Left colon (tissue), 2 donors: ENCODE measurements around the gene NPIPA5. TPM values are rescaled to one million over a fixed set of nuclear protein-coding genes. Genes with fewer than 3 reads are reported as not detected.
A peak's percentile ranks its signal among the peaks of the same experiment; 100 is the strongest.
"Not testable (repeated sequence)": the region's sequence is repeated elsewhere in the genome, so short reads cannot be mapped to it uniquely, and the experiment has no call there.

Source experiments
- ATAC-seq: fragments of 200-7000 bp; cut with Tn5 transposase; one replicate; pipeline ENCODE4 v1.9.1; 2020; ENCODE audit warnings: mild to moderate bottlenecking, moderate library complexity
- DNase-seq, 2 donors: peaks; one replicate each; pipeline ENCODE4 v3.0.0-alpha.2; 2020
- intact Hi-C, 2 donors: fragments of 100-400 bp; cut with DNase I in 1 of 2; cut with micrococcal nuclease in 1 of 2; formaldehyde crosslinking; loops; one replicate each; pipeline versions ENCODE4 v1.11.2 to v1.14.0; 2022; cut with DNase I, micrococcal nuclease
- long read RNA-seq: library from polyadenylated mRNA; unstranded; transcript quantifications from one replicate; pipeline ENCODE4 v2.0.0, GENCODE V29; 2021
- total RNA-seq, 2 donors: library from RNA; stranded (reverse); fragmentation: NEBNext Ultra II Directional; extraction: Animal tissue kit (Norgen Biotek cat#: 25700); gene quantifications; one replicate each; pipeline ENCODE4 v1.2.1, GENCODE V29; 2021
- donor health status: DM: no; HTN: no; CAD: no.
- donor health status: DM: yes; HTN: yes; CAD: no.

The NPIPA5 gene
- total RNA-seq, result 1 to 10 TPM; 1.1 to 1.2 TPM
- long read RNA-seq, partial matches to known transcripts, result 0 of 1 reads
- long read RNA-seq, other reads (novel, unspliced or antisense), result 1 of 1 reads

DNA sequence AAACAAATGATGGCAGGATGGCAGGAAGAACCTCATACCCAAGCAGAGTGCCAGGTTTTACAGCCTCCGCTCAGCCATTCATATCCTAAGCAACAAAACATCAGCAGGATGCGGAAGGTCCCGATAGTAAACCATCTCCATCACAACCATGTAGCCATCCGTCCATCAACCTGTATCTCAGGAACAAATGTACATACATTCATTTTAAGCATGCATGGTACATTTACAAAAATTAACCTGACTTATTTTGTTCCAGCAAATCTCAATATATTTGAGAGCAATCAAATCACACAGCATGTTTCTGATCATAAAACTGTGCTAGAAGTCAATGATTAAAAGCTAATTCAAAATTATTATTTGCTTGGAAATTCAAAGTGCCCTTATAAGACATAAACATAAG is at the start of gene NPIPA5:
NPIPA5 (minus strand) TSS at position 101 of the 400 bp plus-strand sequence; CDS start at position 101, 0 bp downstream.
- intact Hi-C loops, ATAC-seq, DNase-seq: not testable (repeated sequence)

GRCh38 chr16:15427648-15428239 is 49.6 kb upstream of the NPIPA5 start:
- intact Hi-C loops, result loop anchor here in 1 of 2 donors (5.0 kb wide), 1 partner anchor 125 kb away; no protein-coding TSS in a partner anchor
- peak; percentile 38 to 69 for DNase-seq

GRCh38 chr16:15426796-15427195 is 48.7 kb upstream of the NPIPA5 start:
- no peak for ATAC-seq
- intact Hi-C loops, result loop anchor here in 1 of 2 donors (5.0 kb wide), 1 partner anchor 126 kb away; no protein-coding TSS in a partner anchor
- DNase-seq, result no peak

More at GRCh38 chr16:15427648-15428239, 49.6 kb upstream of the NPIPA5 start:
- peak; percentile 60 for ATAC-seq

DNA sequence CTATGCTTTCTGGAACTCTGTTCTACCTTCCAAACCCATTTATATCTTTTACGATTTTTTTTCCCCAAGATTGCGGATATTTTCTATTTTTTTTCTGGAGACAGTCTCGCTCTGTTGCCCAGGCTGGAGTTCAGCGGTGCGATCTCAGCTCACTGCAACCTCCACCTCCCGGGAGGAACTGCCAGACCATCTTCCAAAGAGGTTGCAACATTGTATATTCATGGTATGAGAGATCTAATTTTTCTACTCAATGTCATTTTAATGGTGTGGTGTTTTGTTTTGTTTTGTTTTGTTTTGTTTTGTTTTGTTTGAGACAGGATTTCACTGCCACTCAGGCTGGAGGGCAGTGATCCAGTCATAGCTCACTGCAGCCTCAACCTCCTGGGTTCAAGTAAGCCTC is 47.8 kb upstream of the NPIPA5 start:
- ATAC-seq, result no peak
- DNase-seq, result no peak
- intact Hi-C loops, result loop anchor here in 1 of 2 donors (5.0 kb wide), 1 partner anchor 126 kb away; no protein-coding TSS in a partner anchor

- ATAC-seq, result no peak
- DNase-seq, result no peak
- intact Hi-C loops, result no loop called here
Observed at GRCh38 chr16:15422222-15422621, 44.1 kb upstream of the NPIPA5 start.

GRCh38 chr16:15421696-15422095 is 43.6 kb upstream of the NPIPA5 start:
- DNase-seq, ATAC-seq, intact Hi-C loops: not testable (repeated sequence)

DNA sequence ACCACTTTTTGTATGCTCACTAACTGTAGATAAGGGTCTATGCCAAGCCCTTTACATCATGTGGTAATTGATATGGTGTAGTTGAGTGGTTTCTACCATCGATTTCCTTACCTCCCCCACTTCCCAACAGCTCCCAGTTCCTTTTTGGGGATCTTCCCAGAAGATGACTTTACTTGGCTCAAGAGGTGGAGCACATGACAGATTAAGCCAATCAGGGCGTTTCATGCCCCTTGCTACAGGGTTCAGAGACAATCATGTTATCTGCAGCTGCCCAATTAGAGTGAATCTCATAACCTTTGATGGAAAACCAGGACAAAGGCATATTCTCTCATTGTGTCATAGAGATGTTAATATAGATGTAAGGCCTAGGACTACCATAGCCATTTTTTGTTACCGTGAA is 40.1 kb upstream of the NPIPA5 start:
- intact Hi-C loops, result no loop called here
- no peak for ATAC-seq
- DNase-seq, result no peak

DNA sequence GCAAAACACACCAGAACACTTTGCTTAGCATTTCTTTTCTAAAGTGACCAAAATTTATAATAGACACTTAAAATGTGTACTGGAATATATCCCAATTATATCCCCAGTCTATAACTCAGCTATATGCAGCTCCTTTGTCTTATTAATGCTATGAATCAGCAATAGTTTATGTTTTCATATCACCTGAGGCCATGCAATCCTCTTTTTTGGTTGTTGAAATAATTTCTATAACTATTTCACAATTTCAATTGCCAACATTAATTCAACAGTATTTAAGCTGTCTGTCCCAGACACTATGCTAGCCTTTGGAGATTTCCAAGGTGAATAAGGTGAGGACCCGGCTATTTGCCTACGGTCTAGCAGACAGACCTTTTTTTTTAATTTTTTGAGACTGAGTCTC is 39.1 kb upstream of the NPIPA5 start:
- ATAC-seq (no peak), DNase-seq (no peak)
- intact Hi-C loops, result no loop called here

DNA sequence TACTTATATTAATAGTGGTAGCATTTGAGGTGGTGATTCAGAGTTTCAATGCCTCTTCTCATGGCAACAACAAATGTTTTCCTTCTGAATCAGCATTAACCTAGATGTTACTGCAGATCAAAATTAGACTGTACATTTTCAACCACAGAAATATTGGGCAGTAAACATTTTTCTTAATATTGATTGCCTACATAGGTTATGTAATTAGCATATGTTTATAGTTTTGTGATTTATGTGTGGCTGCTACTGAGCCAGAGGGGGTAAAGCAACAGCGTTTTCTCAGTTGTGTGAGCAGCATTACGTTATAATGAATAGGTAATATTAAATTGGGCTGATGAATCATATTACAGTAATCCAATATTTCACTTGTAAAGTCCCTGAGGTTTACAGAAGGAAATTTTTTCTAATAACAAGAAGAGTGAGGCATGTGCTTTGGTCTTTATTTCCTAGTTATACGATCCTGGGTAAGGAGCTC is 37.5 kb upstream of the NPIPA5 start:
- ATAC-seq (no peak), DNase-seq (no peak)
- intact Hi-C loops, result no loop called here

- intact Hi-C loops, ATAC-seq, DNase-seq: not testable (repeated sequence)
Observed at GRCh38 chr16:15409476-15409875, 31.4 kb upstream of the NPIPA5 start.

DNA sequence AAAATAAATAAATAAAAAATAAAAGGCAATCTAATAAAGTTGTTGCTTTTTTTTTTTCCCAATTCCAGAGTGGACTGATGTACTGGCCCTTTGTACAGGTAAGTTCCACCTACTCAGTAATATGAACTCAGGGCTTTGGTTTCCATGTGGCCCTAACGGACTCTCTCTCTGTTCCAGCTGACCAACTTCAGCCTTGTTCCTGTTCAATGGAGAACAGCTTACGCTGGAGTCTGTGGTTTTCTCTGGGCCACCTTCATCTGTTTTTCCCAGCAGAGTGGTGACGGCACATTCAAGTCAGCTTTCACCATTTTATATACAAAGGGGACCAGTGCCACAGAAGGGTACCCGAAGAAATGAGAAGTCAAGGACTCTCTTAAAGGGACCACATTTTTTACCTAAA is 29.7 kb upstream of the NPIPA5 start:
- intact Hi-C loops, DNase-seq, ATAC-seq: not testable (repeated sequence)

DNA sequence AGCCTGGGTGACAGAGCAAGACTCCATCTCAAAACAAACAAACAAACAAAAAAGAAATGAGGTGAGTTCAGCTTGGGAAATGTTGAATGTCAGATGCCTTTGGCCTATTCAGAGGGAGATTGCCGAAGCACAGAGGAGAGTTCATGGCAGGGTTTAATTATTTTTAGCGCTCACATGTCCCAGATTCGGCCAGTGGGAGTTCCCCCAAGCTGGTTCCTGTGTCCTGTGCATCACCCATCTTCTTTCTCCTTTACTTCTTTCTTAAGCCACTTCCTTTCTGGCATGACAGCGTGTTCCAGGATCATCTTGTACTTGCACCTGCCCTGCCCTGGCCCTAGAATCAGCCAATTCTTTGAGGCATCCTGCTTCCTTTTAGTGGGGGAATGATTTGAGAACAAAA is 26.7 kb upstream of the NPIPA5 start:
- DNase-seq (no peak), ATAC-seq (no peak)
- intact Hi-C loops, result no loop called here

DNA sequence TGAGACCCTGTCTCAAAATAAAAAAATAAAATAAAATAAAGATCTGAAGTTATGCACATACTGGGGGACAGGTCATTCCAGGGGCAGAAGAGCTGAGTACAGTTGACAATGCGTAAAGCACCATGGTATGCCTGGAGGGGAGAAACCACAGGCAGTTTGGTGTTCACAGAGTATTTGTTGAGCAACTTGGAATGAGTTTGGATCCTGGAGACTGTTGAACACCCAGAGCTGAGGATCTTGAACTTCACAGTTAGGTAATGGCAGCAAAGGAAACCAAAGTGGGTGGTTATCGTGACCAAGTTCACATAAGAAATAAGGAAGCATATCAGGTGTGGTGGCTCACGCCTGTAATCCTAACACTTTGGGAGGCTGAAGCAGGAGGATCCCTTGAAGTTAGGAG is 26.0 kb upstream of the NPIPA5 start:
- intact Hi-C loops, ATAC-seq: not testable (repeated sequence)

DNA sequence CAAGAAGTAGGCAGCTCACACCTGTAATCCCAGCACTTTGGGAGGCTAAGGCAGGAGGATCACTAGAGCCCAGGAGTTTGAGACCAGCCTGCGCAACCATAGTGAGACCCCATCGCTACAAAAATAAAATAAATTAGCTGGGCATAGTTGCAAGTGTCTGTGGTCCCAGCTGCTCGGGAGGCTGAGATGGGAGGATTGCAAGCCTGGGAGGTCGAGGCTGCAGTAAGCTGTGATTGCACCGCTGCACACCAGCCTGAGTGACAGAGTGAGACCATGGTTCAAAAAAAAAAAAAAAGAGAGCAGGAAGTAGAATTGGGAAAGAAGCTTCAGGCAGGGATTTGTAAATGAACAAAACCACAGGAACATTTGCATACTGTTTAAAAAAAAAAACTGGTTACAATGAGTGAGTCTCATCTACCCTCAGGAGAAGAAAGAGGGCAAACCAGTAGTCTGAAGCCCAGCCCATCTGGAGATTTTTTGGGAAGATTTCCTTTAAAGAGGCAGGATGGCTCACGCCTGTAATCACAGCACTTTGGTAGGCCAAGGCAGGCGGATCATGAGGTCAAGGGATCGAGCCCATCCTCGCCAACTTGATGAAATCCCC is 25.4 kb upstream of the NPIPA5 start:
- no peak for ATAC-seq
- no peak for DNase-seq
- intact Hi-C loops, result no loop called here

More for the DNA sequence above, 26.0 kb upstream of the NPIPA5 start:
- not testable (repeated sequence) for DNase-seq

- ATAC-seq, result no peak
- no peak for DNase-seq
- intact Hi-C loops, result no loop called here
Observed at GRCh38 chr16:15401972-15402371, 23.9 kb upstream of the NPIPA5 start.

DNA sequence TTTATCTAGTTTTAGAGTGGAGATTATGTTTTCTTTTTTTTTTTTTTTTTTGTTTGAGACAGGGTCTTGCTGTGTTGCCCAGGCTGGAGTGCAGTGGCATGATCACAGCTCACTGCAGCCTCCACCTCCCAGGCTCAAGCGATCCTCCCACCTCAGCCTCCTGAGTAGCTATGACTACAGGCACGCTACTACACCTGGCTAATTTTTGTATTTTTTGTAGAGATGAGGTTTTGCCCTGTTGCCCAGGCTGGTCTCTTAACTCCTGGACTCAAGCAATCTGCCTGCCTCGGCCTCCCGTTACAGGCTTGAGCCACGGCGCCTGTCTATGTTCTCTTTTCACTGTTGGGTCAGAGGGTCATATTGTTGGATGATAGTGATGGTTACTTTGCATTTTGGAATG is 22.2 kb upstream of the NPIPA5 start:
- ATAC-seq, intact Hi-C loops, DNase-seq: not testable (repeated sequence)

DNA sequence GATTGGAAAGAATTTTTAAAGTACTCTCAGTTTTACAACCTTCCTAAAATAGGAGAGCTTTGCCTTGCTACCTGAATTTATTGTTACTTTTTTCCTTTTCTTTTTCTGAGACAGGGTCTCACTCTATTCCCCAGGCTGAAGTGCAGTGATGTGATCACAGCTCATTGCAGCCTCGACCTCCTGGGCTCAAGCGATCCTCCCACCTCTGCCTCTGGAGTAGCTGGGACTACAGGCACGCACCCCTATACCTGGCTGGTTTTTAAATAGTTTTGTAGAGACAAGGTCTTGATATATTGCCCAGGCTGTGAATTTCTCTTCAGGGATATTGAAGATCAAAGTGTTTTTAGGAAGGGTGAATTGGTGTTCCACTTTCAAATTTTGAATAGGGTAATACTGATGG is 21.2 kb upstream of the NPIPA5 start:
- intact Hi-C loops, result no loop called here
- ATAC-seq, result no peak
- DNase-seq, result no peak

DNA sequence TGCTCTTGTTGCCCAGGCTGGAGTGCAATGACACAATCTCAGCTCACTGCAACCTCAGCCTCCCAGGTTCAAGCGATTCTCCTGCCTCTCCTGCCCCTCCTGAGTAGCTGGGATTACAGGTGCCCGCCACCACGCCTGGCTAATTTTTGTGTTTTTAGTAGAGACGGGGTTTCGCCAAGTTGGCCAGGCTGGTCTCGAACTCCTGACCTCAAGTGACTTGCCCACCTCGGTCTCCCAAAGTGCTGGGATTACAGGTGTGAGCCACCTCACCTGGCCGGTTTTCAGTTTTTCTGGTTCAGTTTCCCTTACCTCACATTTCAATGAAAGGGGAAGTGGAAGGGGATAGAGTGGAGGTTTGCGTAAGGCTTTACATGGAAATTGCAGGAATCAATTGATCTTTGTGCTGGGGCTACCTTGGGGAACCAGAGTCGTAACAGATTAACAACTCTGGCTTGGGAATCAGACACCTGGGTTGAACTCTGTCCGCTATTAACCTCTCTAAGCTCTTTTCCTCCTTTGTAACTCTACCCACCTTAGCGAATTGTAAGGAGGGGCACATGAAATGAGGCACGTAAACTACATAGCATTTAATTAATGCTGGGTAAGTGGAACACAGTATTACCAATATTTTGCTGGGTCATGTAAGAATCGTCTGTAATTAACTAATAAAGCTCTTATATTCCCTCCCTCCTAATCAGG is 20.7 kb upstream of the NPIPA5 start:
- DNase-seq (no peak), ATAC-seq (peak; percentile 74)
- intact Hi-C loops, result no loop called here

DNA sequence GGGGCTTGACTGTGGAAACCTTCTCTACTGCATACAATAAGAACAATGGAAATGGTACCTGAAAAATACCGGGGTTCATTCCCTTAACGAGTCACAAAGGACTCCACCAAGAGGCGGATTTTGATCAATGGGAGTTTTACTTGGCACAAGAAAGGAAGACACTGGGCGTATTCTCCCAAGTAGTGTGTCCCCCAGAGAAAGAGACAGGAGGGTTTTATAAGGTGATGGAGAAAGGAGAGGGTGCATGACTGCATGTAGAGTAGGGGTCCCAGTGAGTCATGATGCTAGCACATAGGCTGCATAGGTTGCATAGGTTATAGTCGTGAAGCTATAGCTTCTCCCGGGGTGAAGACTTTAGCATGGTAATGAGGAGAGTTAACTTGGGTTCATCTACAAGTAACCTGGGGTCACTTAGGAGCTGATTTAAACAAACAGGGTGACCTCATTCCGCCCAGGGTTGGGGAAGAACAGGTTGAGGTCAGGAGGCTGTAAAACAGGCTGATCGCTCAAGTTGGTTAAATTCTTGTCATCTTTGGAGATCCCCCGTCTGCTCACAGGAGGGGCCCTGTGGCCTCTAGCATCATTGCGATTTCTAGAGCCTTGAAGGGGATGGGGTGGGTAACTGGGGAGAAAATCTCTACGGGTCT is 19.0 kb upstream of the NPIPA5 start:
- ATAC-seq (no peak), DNase-seq (no peak)
- intact Hi-C loops, result no loop called here
